Activated T-cell treated with anti-CD3 and anti-CD28 coated beads, Interleukin-2, amount 50 U/mL, for 4 hours (primary cell): ENCODE results near the gene SCUBE1. TPM values are rescaled to one million over a fixed set of nuclear protein-coding genes. Genes with fewer than 3 reads are reported as not detected.
A peak's percentile ranks its signal among the peaks of the same experiment; 100 is the strongest.
"Not testable (repeated sequence)": the region's sequence is repeated elsewhere in the genome, so short reads cannot be mapped to it uniquely, and the experiment has no call there.

Experiments
- ATAC-seq, 2 donors: fragments of 200-7000 bp; cut with Tn5 transposase; one replicate each; pipeline ENCODE4 v1.10.0; 2021
- DNase-seq: peaks from one replicate; pipeline ENCODE4 v3.0.0-alpha.2; 2020
- H3K27me3 Mint-ChIP-seq: one replicate; pipeline ENCODE4 v1.8.0; 2021; ENCODE audit warnings: low read depth, mixed read lengths
- H3K36me3 Mint-ChIP-seq: one replicate; pipeline ENCODE4 v1.8.0; 2022; ENCODE audit warnings: mixed read lengths; ENCODE audit not compliant: insufficient read depth
- H3K4me1 Mint-ChIP-seq: one replicate; pipeline ENCODE4 v1.8.0; 2021; ENCODE audit warnings: low read depth, mixed read lengths
- H3K4me3 Mint-ChIP-seq: one replicate; pipeline ENCODE4 v1.8.0; 2021; ENCODE audit warnings: mild to moderate bottlenecking, moderate library complexity, mixed read lengths
- H3K9me3 Mint-ChIP-seq: one replicate; pipeline ENCODE4 v1.8.0; 2021; ENCODE audit warnings: mixed read lengths
- total RNA-seq, 3 donors: library from RNA; stranded (reverse); gene quantifications; one replicate each; pipeline ENCODE4 v1.2.1, GENCODE V29; 2021

The SCUBE1 gene
- total RNA-seq, 3 donors from 2014 or later, result 0.08 TPM; not detected in 2

DNA sequence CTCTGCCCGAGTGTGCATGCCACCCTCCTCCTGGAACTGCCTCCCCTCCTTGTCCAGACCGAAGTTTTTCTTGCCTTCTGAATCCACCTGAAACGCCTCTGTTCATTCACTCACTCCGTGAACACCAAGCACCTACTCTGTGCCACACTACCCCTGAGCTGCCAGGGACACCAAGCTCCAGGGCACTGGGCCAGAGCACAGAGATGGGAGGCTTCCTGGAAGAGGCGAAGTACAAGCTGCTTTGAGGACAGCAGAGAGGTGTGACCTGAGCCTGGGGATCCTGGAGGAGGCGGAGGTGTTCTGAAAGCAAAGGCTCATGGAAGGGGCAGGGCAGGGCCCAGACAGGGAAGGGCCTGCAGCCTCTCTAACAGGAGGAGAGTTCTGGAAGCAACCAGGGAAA lies 47.5 kb downstream of the SCUBE1 start:
- no peaks in the 10 kb centered on the region for H3K4me1 Mint-ChIP-seq
- no peaks in the 10 kb centered on the region for H3K36me3 Mint-ChIP-seq
- H3K4me3 Mint-ChIP-seq, result no peak overlapping the region
- ATAC-seq (no peak), DNase-seq (no peak)
- H3K27me3 Mint-ChIP-seq, result no peaks in the 10 kb centered on the region
- no peaks in the 10 kb centered on the region for H3K9me3 Mint-ChIP-seq

GRCh38 chr22:43295173-43295572 lies 48.0 kb downstream of the SCUBE1 start:
- Mint-ChIP-seq H3K36me3 (no peaks in the 10 kb centered on the region), H3K27me3 (no peaks in the 10 kb centered on the region), H3K4me1 (no peaks in the 10 kb centered on the region), H3K9me3 (no peaks in the 10 kb centered on the region), H3K4me3 (no peak overlapping the region)
- DNase-seq (no peak), ATAC-seq (no peak)

DNA sequence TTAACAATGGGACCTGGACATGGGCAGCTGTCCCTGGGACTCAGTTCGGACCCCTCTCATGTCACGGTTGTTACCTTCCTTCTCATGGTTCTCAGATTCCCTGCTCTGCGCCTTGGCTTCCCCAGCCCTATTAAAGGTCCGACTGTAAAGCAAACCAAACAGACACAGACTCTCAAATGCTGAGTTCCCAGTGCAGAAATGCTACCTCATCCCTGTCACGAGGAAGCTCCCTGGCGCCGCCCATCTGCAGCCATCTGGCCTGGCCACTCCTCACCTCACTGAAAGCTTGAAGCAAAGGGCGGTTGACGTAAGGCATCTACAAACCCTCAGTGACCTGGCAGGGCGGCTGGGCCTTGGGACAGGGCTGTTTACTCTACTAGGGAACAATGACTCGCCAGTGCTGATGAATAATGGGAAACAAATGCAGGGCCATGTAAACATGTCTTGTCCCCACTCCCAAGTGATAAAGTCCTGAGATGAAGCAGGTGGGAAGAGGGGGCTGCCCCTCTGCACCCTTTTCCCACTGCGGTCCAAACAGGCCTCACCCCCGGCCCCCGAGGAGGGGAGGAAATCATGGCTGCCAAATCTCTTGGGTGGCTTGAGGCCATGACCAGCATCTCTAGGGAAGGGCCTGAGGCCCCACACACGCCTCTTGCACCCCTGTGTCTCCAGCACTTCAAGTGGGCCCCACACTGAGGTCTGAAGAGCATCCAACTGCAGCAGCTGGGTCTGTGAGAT lies 49.3 kb downstream of the SCUBE1 start:
- ATAC-seq (no peak), DNase-seq (no peak)
- H3K36me3 Mint-ChIP-seq, result no peaks in the 10 kb centered on the region
- no peak overlapping the region for H3K4me3 Mint-ChIP-seq
- H3K9me3 Mint-ChIP-seq, result no peaks in the 10 kb centered on the region
- no peaks in the 10 kb centered on the region for H3K27me3 Mint-ChIP-seq
- peaks cover 6% of the 10 kb centered on the region for H3K4me1 Mint-ChIP-seq

- DNase-seq (no peak), ATAC-seq (no peak)
- Mint-ChIP-seq H3K4me3 (no peak overlapping the region), H3K9me3 (no peaks in the 10 kb centered on the region), H3K4me1 (peaks cover 6% of the 10 kb centered on the region), H3K27me3 (no peaks in the 10 kb centered on the region), H3K36me3 (no peaks in the 10 kb centered on the region)
These were observed 49.9 kb downstream of the SCUBE1 start for GRCh38 chr22:43293259-43293654.

DNA sequence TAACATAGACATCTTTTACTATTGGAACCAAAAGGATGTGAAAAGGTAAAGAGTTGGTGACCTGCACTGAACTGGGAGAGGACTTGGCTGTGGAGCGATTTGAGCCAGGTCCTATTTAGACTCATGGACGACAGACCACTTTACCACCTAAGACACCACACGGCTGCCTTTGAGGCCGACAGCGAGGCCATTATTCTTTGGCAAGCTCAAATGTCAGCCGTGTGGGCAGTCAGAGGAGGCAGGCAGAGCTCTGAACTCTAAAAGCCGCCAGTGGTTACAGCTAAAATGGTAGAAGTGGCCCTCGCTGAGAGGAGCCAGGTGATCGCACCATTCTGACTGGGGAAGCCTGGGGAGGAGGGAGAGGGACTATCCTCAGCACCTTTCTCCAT lies 50.5 kb downstream of the SCUBE1 start:
- H3K4me1 Mint-ChIP-seq, result peaks cover 6% of the 10 kb centered on the region
- H3K36me3 Mint-ChIP-seq, result no peaks in the 10 kb centered on the region
- H3K27me3 Mint-ChIP-seq, result no peaks in the 10 kb centered on the region
- DNase-seq (no peak), ATAC-seq (no peak)
- H3K4me3 Mint-ChIP-seq, result no peak overlapping the region
- no peaks in the 10 kb centered on the region for H3K9me3 Mint-ChIP-seq

DNA sequence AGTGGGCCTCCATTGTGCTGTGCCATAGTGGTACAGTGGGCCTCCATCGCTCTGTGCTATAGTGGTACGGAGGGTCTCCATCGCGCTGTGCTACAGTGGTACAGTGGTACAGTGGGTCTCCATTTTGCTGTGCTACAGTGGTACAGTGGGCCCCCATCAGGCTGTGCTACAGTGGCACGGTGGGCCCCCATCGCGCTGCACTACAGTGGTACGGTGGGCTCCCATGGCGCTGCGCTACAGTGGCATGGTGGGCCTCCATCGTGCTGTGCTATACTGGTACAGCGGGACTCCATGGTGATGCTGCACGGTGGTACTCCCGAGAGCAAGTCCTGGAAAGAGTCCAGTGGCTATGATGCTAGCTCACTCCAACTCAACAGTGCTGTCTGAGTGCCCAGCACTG lies 51.8 kb downstream of the SCUBE1 start:
- no peak for DNase-seq
- no peaks in the 10 kb centered on the region for H3K9me3 Mint-ChIP-seq
- ATAC-seq, result no peak
- peaks cover 6% of the 10 kb centered on the region for H3K4me1 Mint-ChIP-seq
- no peak overlapping the region for H3K4me3 Mint-ChIP-seq
- H3K27me3 Mint-ChIP-seq, result no peaks in the 10 kb centered on the region
- H3K36me3 Mint-ChIP-seq, result no peaks in the 10 kb centered on the region

- DNase-seq (no peak), ATAC-seq (no peak)
- H3K27me3 Mint-ChIP-seq, result no peaks in the 10 kb centered on the region
- H3K4me3 Mint-ChIP-seq, result no peak overlapping the region
- no peaks in the 10 kb centered on the region for H3K36me3 Mint-ChIP-seq
- peaks cover 6% of the 10 kb centered on the region for H3K4me1 Mint-ChIP-seq
- H3K9me3 Mint-ChIP-seq, result no peaks in the 10 kb centered on the region
These were observed 53.0 kb downstream of the SCUBE1 start for GRCh38 chr22:43289976-43290721.

DNA sequence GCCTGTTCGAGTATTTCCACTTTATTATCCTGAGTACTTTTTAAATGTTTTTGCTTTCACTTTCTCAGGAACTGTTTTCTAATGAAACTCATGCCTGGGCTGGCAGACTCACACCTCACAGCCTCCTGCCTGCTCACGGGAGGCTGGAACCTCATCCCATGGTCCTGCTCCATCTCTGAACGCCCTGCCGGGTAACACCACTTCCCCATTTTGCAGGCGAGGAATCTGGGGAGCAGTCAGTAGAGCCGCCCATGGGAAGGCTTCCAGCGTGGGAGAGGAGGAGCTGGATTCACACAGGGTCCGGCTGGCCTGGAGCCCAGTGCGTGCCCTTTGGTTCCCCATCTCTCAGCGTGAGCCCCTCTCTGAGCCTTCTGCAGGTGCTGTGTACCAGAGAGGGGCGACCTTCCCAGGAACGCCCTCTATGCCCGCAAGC lies 53.6 kb downstream of the SCUBE1 start:
- Mint-ChIP-seq H3K4me1 (peaks cover 6% of the 10 kb centered on the region), H3K27me3 (no peaks in the 10 kb centered on the region), H3K36me3 (no peaks in the 10 kb centered on the region), H3K4me3 (no peak overlapping the region), H3K9me3 (no peaks in the 10 kb centered on the region)
- ATAC-seq (no peak), DNase-seq (no peak)

GRCh38 chr22:43288807-43289420 lies 54.3 kb downstream of the SCUBE1 start:
- Mint-ChIP-seq H3K4me3 (peak overlapping the region; percentile 19), H3K36me3 (no peaks in the 10 kb centered on the region), H3K27me3 (no peaks in the 10 kb centered on the region), H3K4me1 (peaks cover 6% of the 10 kb centered on the region), H3K9me3 (no peaks in the 10 kb centered on the region)
- DNase-seq, result no peak
- peak in 1 of 2 donors; percentile 9 for ATAC-seq

DNA sequence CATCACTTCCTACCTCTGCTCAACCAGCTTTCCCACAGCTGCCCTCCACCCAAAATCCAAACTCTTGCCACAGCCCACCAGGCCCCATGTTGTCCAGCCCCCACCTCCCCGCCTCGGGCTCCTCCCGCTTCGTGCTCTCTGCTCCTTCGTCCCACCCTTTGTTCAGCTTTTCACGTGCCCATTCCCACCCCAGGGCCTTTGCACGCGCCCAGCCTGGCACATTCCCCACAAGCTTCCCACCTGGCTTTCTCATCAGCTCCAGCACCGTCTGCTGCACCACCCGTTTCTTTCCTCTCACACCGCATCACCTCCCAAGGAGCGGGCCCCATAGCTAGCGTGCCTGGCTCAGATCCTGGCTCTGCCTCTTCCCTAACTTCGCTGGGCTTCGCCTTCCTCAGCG lies 54.8 kb downstream of the SCUBE1 start:
- H3K27me3 Mint-ChIP-seq, result no peaks in the 10 kb centered on the region
- DNase-seq (no peak), ATAC-seq (no peak)
- H3K4me3 Mint-ChIP-seq, result no peak overlapping the region
- peaks cover 6% of the 10 kb centered on the region for H3K4me1 Mint-ChIP-seq
- H3K9me3 Mint-ChIP-seq, result no peaks in the 10 kb centered on the region
- no peaks in the 10 kb centered on the region for H3K36me3 Mint-ChIP-seq

DNA sequence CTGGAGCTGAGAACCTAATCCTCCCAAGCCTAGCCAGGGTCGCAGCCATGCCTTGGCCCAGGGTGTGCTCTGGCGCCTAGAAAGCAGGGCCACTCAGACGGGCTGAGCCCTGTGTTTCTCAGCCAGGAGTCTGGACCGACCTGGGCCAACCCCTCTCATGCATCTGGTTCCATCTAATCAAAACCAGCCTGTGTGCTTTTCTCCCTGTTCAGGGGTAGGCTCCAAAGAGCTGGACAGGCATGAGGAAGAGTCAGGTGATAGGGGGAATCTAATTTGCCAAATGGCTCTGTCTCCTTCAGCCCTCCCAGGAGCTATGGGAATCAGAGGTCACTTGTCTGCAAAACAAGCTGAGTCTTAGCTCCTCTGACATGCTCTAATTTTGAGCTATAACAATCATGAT lies 55.7 kb downstream of the SCUBE1 start:
- DNase-seq, result no peak
- no peak for ATAC-seq
- Mint-ChIP-seq H3K36me3 (no peaks in the 10 kb centered on the region), H3K27me3 (no peaks in the 10 kb centered on the region), H3K9me3 (no peaks in the 10 kb centered on the region), H3K4me3 (no peak overlapping the region), H3K4me1 (peaks cover 6% of the 10 kb centered on the region)

DNA sequence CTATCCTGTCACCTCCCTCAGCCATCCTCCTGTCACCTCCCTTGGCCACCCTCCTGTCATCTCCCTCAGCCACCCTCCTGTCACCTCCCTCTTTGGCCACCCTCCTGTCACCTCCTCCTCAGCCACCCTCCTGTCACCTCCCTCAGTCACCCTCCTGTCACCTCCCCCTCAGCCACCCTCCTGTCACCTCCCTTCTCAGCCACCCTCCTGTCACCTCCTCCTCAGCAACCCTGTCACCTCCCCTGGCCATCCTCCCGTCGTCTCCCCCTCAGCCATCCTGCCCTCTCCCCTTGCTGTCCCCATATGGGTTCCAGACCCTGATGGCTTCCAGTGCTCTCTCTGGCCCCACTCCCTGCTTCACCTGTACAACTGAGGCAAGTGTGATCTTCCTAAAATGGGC lies 61.8 kb downstream of the SCUBE1 start:
- Mint-ChIP-seq H3K9me3 (no peaks in the 10 kb centered on the region), H3K4me1 (no peaks in the 10 kb centered on the region), H3K4me3 (no peak overlapping the region), H3K36me3 (no peaks in the 10 kb centered on the region), H3K27me3 (no peaks in the 10 kb centered on the region)
- no peak for ATAC-seq
- DNase-seq, result no peak

DNA sequence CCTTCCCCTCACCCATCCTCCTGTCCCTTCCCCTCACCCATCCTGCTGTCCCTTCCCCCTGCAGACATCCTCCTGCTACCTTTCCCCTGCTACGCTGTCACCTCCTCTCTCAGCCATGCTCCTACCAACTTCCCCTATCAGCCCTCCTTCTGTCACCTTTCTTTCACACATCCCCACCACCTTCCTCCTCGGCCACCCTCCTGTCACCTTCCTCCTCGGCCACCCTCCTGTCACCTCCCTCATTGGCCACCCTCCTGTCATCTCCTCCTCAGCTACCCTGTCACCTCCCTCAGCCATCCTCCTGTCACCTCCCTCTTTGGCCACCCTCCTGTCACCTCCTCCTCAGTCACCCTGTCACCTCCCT lies 62.7 kb downstream of the SCUBE1 start:
- H3K4me1 Mint-ChIP-seq, DNase-seq, ATAC-seq, H3K27me3 Mint-ChIP-seq, H3K4me3 Mint-ChIP-seq, H3K9me3 Mint-ChIP-seq, H3K36me3 Mint-ChIP-seq: not testable (repeated sequence)

DNA sequence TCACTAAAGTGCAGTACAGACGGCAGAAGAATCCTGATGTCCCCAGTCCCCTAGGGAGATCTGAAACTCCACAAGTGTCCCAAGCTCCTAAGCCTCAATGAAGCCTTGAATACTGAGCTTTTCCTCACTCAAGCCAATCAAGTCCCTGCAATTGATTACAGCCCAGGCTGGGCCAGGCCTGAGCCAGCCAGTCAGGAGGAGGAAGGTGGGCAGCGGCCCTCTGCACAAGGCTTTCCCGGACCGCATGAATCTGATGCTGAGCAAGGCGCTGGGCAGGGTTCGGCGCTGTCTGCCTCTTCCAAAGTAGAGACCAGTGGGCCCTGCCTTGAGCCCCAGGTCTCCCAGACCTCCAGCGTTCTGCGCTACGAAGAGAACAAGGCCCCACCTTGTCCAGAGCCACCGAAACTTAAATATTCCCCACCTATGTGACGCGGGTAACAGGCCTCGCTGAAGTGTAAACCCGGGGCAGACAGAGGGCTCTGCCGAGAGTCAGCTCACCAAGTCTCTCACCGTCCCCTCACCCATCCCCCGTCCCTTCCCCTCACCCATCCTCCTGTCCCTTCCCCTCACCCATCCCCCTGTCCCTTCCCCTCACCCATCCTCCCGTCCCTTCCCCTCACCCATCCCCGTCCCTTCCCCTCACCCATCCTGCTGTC lies 63.2 kb downstream of the SCUBE1 start:
- DNase-seq (no peak), ATAC-seq (no peak)
- Mint-ChIP-seq H3K4me1 (no peaks in the 10 kb centered on the region), H3K4me3 (no peak overlapping the region), H3K27me3 (peaks cover 4% of the 10 kb centered on the region), H3K36me3 (no peaks in the 10 kb centered on the region), H3K9me3 (no peaks in the 10 kb centered on the region)
